Non-pigmented ciliary epithelial cell (primary cell): ENCODE measurements around the gene UNK.
A peak's percentile ranks its signal among the peaks of the same experiment; 100 is the strongest.
"Not testable (repeated sequence)": the region's sequence is repeated elsewhere in the genome, so short reads cannot be mapped to it uniquely, and the experiment has no call there.

Experiments used
- DNase-seq: peaks from one replicate; pipeline ENCODE4 v3.0.0-alpha.2; 2010; ENCODE audit warnings: low read depth

UNK gene

GRCh38 chr17:75774471-75774990 lies 10.1 kb upstream of the UNK start:
- DNase-seq = no peak

- no peak for DNase-seq
Observed at GRCh38 chr17:75774991-75775668, 9.5 kb upstream of the UNK start.

- DNase-seq = no peak
Observed at GRCh38 chr17:75776386-75777295, 8.0 kb upstream of the UNK start.

- no peak for DNase-seq
Observed at GRCh38 chr17:75777296-75777922, 7.2 kb upstream of the UNK start.

- DNase-seq = not testable (repeated sequence)
Observed at GRCh38 chr17:75778066-75778860, 6.3 kb upstream of the UNK start.

- no peak for DNase-seq
Observed at GRCh38 chr17:75778861-75779249, 5.8 kb upstream of the UNK start.

GRCh38 chr17:75779250-75779986 lies 5.2 kb upstream of the UNK start:
- peak; percentile 98 for DNase-seq

- no peak for DNase-seq
Observed at GRCh38 chr17:75779987-75780889, 4.4 kb upstream of the UNK start.

- DNase-seq = no peak
Observed at GRCh38 chr17:75783069-75783783, 1.4 kb upstream of the UNK start.

GRCh38 chr17:75783803-75784472 lies 668 bp upstream of the UNK start:
- no peak for DNase-seq

- no peak for DNase-seq
Observed at GRCh38 chr17:75785016-75785890, 647 bp downstream of the UNK start.

GRCh38 chr17:75791254-75791653 lies 6.6 kb downstream of the UNK start:
- no peak for DNase-seq

GRCh38 chr17:75793460-75793859 lies 8.9 kb downstream of the UNK start:
- DNase-seq = no peak

GRCh38 chr17:75795820-75796607 lies 11.4 kb downstream of the UNK start:
- DNase-seq = no peak

GRCh38 chr17:75799402-75799801 lies 14.8 kb downstream of the UNK start:
- DNase-seq = no peak

GRCh38 chr17:75803883-75804282 lies 19.3 kb downstream of the UNK start:
- no peak for DNase-seq
